SK-N-SH treated with all-trans-retinoic acid at 6 μM for 48 hours (cell line): ENCODE data around the gene CDK5RAP2.
A peak's percentile ranks its signal among the peaks of the same experiment; 100 is the strongest.

Experiments used
- ATAC-seq: fragments of 200-7000 bp; cut with Tn5 transposase; 3 replicates; pipeline ENCODE4 v1.9.1; 2020; ENCODE audit warnings: mild to moderate bottlenecking, moderate library complexity
- ARNTL ChIP-seq: fragments of 450-650 bp; formaldehyde crosslinking; IDR thresholded peaks from 2 replicates; pipeline ENCODE4 v1.5.0; 2020; ENCODE audit warnings: low read depth, mild to moderate bottlenecking, moderate library complexity, borderline replicate concordance
- BACH2 ChIP-seq: fragments of 250-450 bp; sonication (Bioruptor Pico); IDR thresholded peaks from 2 replicates; pipeline ENCODE4 v1.9.0; 2021; ENCODE audit warnings: mild to moderate bottlenecking, borderline replicate concordance
- CREB5 ChIP-seq: fragments of 250-450 bp; sonication (Bioruptor Pico); IDR thresholded peaks from 2 replicates; pipeline ENCODE4 v1.5.1; 2020; ENCODE audit warnings: low read depth, mild to moderate bottlenecking, moderate library complexity
- CSDC2 ChIP-seq: fragments of 250-450 bp; sonication (Bioruptor Pico); IDR thresholded peaks from 2 replicates; pipeline ENCODE4 v1.5.0; 2020; ENCODE audit warnings: mild to moderate bottlenecking, moderate library complexity
- ESRRG ChIP-seq: fragments of 250-450 bp; sonication (Bioruptor Pico); IDR thresholded peaks from 2 replicates; pipeline ENCODE4 v1.6.1; 2021; ENCODE audit warnings: mild to moderate bottlenecking
- GLIS3 ChIP-seq: fragments of 250-450 bp; sonication (Bioruptor Pico); IDR thresholded peaks from 2 replicates; pipeline ENCODE4 v1.5.0; 2020; ENCODE audit warnings: mild to moderate bottlenecking, moderate library complexity
- ISL1 ChIP-seq: fragments of 250-450 bp; sonication (Bioruptor Pico); IDR thresholded peaks from 2 replicates; pipeline ENCODE4 v2.1.2; 2022; ENCODE audit warnings: mild to moderate bottlenecking, moderate library complexity
- PATZ1 ChIP-seq: fragments of 250-450 bp; sonication (Bioruptor Pico); IDR thresholded peaks from 2 replicates; pipeline ENCODE4 v1.8.0; 2020; ENCODE audit warnings: mild to moderate bottlenecking, moderate library complexity, borderline replicate concordance
- POU6F1 ChIP-seq: fragments of 250-450 bp; sonication (Bioruptor Pico); IDR thresholded peaks from 2 replicates; pipeline ENCODE4 v1.8.0; 2021; ENCODE audit warnings: low read depth, mild to moderate bottlenecking, moderate library complexity, borderline replicate concordance
- PPARA ChIP-seq: fragments of 250-450 bp; sonication (Bioruptor Pico); IDR thresholded peaks from 2 replicates; pipeline ENCODE4 v1.5.0; 2020; ENCODE audit warnings: mild to moderate bottlenecking, borderline replicate concordance
- SNAI2 ChIP-seq: fragments of 250-450 bp; sonication (Bioruptor Pico); IDR thresholded peaks from 2 replicates; pipeline ENCODE4 v1.5.0; 2020; ENCODE audit warnings: mild to moderate bottlenecking, moderate library complexity
- TCF4 ChIP-seq: fragments of 250-450 bp; sonication (Bioruptor Pico); IDR thresholded peaks from 2 replicates; pipeline ENCODE4 v1.8.0; 2021; ENCODE audit warnings: mild to moderate bottlenecking, moderate library complexity, borderline replicate concordance
- TOX ChIP-seq: fragments of 250-450 bp; sonication (Bioruptor Pico); IDR thresholded peaks from 2 replicates; pipeline ENCODE4 v1.8.0; 2021; ENCODE audit warnings: mild to moderate bottlenecking, moderate library complexity, borderline replicate concordance
- TSHZ2 ChIP-seq: fragments of 250-450 bp; sonication (Bioruptor Pico); IDR thresholded peaks from 2 replicates; pipeline ENCODE4 v1.5.0; 2020; ENCODE audit warnings: mild to moderate bottlenecking, moderate library complexity
- ZC3H10 ChIP-seq: fragments of 250-450 bp; sonication (Bioruptor Pico); IDR thresholded peaks from 2 replicates; pipeline ENCODE4 v1.5.1; 2021; ENCODE audit warnings: mild to moderate bottlenecking, moderate library complexity
- ZFP3 ChIP-seq: fragments of 250-450 bp; sonication (Bioruptor Pico); IDR thresholded peaks from 2 replicates; pipeline ENCODE4 v1.5.0; 2020; ENCODE audit warnings: mild to moderate bottlenecking, moderate library complexity
- ZFP30 ChIP-seq: fragments of 450-650 bp; formaldehyde crosslinking; IDR thresholded peaks from 2 replicates; pipeline ENCODE4 v1.5.0; 2022; ENCODE audit warnings: mild to moderate bottlenecking, moderate library complexity
- ZNF565 ChIP-seq: fragments of 450-650 bp; formaldehyde crosslinking; conservative IDR thresholded peaks from 2 replicates; pipeline ENCODE4 v1.5.0; 2020; ENCODE audit warnings: low read depth, mild to moderate bottlenecking, moderate library complexity
- ZNF70 ChIP-seq: fragments of 450-650 bp; formaldehyde crosslinking; IDR thresholded peaks from 2 replicates; pipeline ENCODE4 v1.5.0; 2020; ENCODE audit warnings: mild to moderate bottlenecking, moderate library complexity
- ZNF8 ChIP-seq: fragments of 450-650 bp; formaldehyde crosslinking; IDR thresholded peaks from 2 replicates; pipeline ENCODE4 v1.5.0; 2020; ENCODE audit warnings: mild to moderate bottlenecking, moderate library complexity

Gene CDK5RAP2

GRCh38 chr9:120405134-120405533 is 174.8 kb downstream of the CDK5RAP2 start:
- ATAC-seq, result no peak
- TF ChIP-seq TCF4 (CRISPR knock-in tag) (no peak), ARNTL (no peak), ZNF8 (CRISPR knock-in tag) (no peak)

GRCh38 chr9:120403543-120403856 is 176.5 kb downstream of the CDK5RAP2 start:
- ATAC-seq, result no peak
- no peak for TF ChIP-seq ISL1 (CRISPR knock-in tag)
- TF ChIP-seq ZNF565, result no peak
- no peak for TF ChIP-seq TOX
- no peak for TF ChIP-seq TCF4 (CRISPR knock-in tag)
- TF ChIP-seq, all 23 proteins: peak for 0

GRCh38 chr9:120402741-120403542 is 177.0 kb downstream of the CDK5RAP2 start:
- peak; percentile 94 for ATAC-seq
- TF ChIP-seq ZNF70 (CRISPR knock-in tag) (no peak), ZC3H10 (CRISPR knock-in tag) (no peak)

- TF ChIP-seq BACH2 (CRISPR knock-in tag) (no peak), ZC3H10 (CRISPR knock-in tag) (no peak), ZFP30 (CRISPR knock-in tag) (no peak), ZNF70 (CRISPR knock-in tag) (no peak), ARNTL (no peak), GLIS3 (CRISPR knock-in tag) (no peak)
- no peak for ATAC-seq
Measured at GRCh38 chr9:120399940-120400339, 180.0 kb downstream of the CDK5RAP2 start.

- TF ChIP-seq CSDC2, result no peak
- TF ChIP-seq ZFP3 (CRISPR knock-in tag), result no peak
- no peak for TF ChIP-seq PPARA
- TF ChIP-seq SNAI2 (CRISPR knock-in tag), result no peak
- TF ChIP-seq ZNF70 (CRISPR knock-in tag), result no peak
- TF ChIP-seq TOX, result no peak
- no peak for TF ChIP-seq ISL1 (CRISPR knock-in tag)
- no peak for TF ChIP-seq ZNF565
- no peak for TF ChIP-seq GLIS3 (CRISPR knock-in tag)
- no peak for TF ChIP-seq ZFP30 (CRISPR knock-in tag)
- no peak for TF ChIP-seq PATZ1 (CRISPR knock-in tag)
- TF ChIP-seq, all 23 proteins: peak for 0
Measured at GRCh38 chr9:120398286-120398685, 181.7 kb downstream of the CDK5RAP2 start.

GRCh38 chr9:120397453-120397852 is 182.5 kb downstream of the CDK5RAP2 start:
- TF ChIP-seq CREB5 (CRISPR knock-in tag) (no peak), POU6F1 (CRISPR knock-in tag) (no peak), ZNF70 (CRISPR knock-in tag) (no peak), ZNF565 (no peak), ZFP30 (CRISPR knock-in tag) (no peak), TOX (no peak), BACH2 (CRISPR knock-in tag) (no peak), ZC3H10 (CRISPR knock-in tag) (no peak), SNAI2 (CRISPR knock-in tag) (no peak), PATZ1 (CRISPR knock-in tag) (no peak), TCF4 (CRISPR knock-in tag) (no peak), ESRRG (CRISPR knock-in tag) (no peak), CSDC2 (no peak), ISL1 (CRISPR knock-in tag) (no peak), TSHZ2 (CRISPR knock-in tag) (no peak)
- no peak for ATAC-seq

More at GRCh38 chr9:120398286-120398685, 181.7 kb downstream of the CDK5RAP2 start:
- ATAC-seq, result no peak
